NCI-H2029 treated with DMSO at 0.1 percent for 48 hours (cell line): ENCODE results near the gene CLASP1.
"Not testable (repeated sequence)": the region's sequence is repeated elsewhere in the genome, so short reads cannot be mapped to it uniquely, and the experiment has no call there.

ENCODE experiments used
- DNase-seq: peaks from one replicate; lab custom pipeline; 2025; lab: John Stamatoyannopoulos, UW

CLASP1 gene

GRCh38 chr2:121579309-121579708, 70.0 kb downstream of the CLASP1 start:
- no peak for DNase-seq

- no peak for DNase-seq
Observed at GRCh38 chr2:121577381-121577780, 71.9 kb downstream of the CLASP1 start.

- DNase-seq, result no peak
Observed at GRCh38 chr2:121576263-121576662, 73.0 kb downstream of the CLASP1 start.

- DNase-seq, result no peak
Observed at GRCh38 chr2:121575800-121576199, 73.5 kb downstream of the CLASP1 start.

GRCh38 chr2:121570667-121571055, 78.6 kb downstream of the CLASP1 start:
- DNase-seq, result no peak

GRCh38 chr2:121570036-121570666, 79.1 kb downstream of the CLASP1 start:
- no peak for DNase-seq

GRCh38 chr2:121567957-121568409, 81.3 kb downstream of the CLASP1 start:
- no peak for DNase-seq

- no peak for DNase-seq
Observed at GRCh38 chr2:121567452-121567851, 81.8 kb downstream of the CLASP1 start.

GRCh38 chr2:121565389-121566250, 83.6 kb downstream of the CLASP1 start:
- DNase-seq, result no peak

GRCh38 chr2:121564905-121565304, 84.4 kb downstream of the CLASP1 start:
- no peak for DNase-seq

GRCh38 chr2:121563754-121564153, 85.5 kb downstream of the CLASP1 start:
- DNase-seq, result not testable (repeated sequence)

GRCh38 chr2:121562269-121563176, 86.7 kb downstream of the CLASP1 start:
- DNase-seq, result no peak

- no peak for DNase-seq
Observed at GRCh38 chr2:121561617-121562268, 87.5 kb downstream of the CLASP1 start.

- no peak for DNase-seq
Observed at GRCh38 chr2:121558329-121558728, 90.9 kb downstream of the CLASP1 start.

GRCh38 chr2:121555008-121555407, 94.3 kb downstream of the CLASP1 start:
- DNase-seq, result no peak

GRCh38 chr2:121552477-121553180, 96.6 kb downstream of the CLASP1 start:
- not testable (repeated sequence) for DNase-seq

GRCh38 chr2:121550669-121551068, 98.6 kb downstream of the CLASP1 start:
- no peak for DNase-seq

GRCh38 chr2:121547646-121548045, 101.6 kb downstream of the CLASP1 start:
- DNase-seq, result no peak

- DNase-seq, result no peak
Observed at GRCh38 chr2:121545913-121546312, 103.3 kb downstream of the CLASP1 start.

- no peak for DNase-seq
Observed at GRCh38 chr2:121545257-121545656, 104.0 kb downstream of the CLASP1 start.

GRCh38 chr2:121541495-121541894, 107.8 kb downstream of the CLASP1 start:
- no peak for DNase-seq
